Measurements from ENCODE around the gene TNPO3. TPM values are rescaled to one million over a fixed set of nuclear protein-coding genes. Genes with fewer than 3 reads are reported as not detected.

TNPO3 gene
- total RNA-seq, 1 experiment from 2014 or later, result 58.5 TPM

GRCh38 chr7:128911423-128912031 lies 143.4 kb downstream of the TNPO3 start (continued):
- TF ChIP-seq, protein P1, sequence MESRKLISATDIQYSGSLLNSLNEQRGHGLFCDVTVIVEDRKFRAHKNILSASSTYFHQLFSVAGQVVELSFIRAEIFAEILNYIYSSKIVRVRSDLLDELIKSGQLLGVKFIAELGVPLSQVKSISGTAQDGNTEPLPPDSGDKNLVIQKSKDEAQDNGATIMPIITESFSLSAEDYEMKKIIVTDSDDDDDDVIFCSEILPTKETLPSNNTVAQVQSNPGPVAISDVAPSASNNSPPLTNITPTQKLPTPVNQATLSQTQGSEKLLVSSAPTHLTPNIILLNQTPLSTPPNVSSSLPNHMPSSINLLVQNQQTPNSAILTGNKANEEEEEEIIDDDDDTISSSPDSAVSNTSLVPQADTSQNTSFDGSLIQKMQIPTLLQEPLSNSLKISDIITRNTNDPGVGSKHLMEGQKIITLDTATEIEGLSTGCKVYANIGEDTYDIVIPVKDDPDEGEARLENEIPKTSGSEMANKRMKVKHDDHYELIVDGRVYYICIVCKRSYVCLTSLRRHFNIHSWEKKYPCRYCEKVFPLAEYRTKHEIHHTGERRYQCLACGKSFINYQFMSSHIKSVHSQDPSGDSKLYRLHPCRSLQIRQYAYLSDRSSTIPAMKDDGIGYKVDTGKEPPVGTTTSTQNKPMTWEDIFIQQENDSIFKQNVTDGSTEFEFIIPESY (IDR thresholded peaks at IDR 0.05; ENCODE audit: extremely low read depth, insufficient replicate concordance, low read length), result no peak
- TF ChIP-seq EGR1 (IDR thresholded peaks at IDR 0.05; ENCODE audit: low read depth) (no peak), YY1 (IDR thresholded peaks at IDR 0.05; ENCODE audit: extremely low read depth, insufficient replicate concordance, low read depth, low read length) (no peak), CEBPB (IDR thresholded peaks at IDR 0.05; ENCODE audit: low read depth) (no peak), CBX3 (IDR thresholded peaks at IDR 0.05; ENCODE audit: low read depth) (no peak), POLR2AphosphoS5 (IDR thresholded peaks at IDR 0.05; ENCODE audit: low read depth, low read length) (no peak)

DNA sequence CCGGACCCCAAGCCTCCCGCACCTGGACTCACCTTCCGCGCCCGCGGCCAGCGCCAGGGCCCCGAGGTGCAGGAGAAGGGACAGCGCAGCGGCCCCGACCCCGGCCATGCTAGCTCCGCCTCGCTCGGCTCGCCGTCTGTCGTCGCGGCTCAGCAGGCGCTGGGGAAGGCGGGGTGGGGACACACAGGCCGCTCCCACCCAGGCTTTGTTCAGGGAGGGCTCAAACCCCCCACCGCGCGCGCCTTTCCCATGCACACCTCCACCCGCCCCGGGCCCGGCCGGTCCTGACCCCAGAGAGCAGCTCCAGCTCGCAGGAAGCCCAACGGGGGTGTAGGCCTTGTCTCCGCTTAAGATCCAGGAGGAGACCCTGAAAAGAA lies 144.4 kb downstream of the TNPO3 start, which contains the start of gene KCP:
Gene KCP, minus strand, starts transcription at position 141 of the 377 bp plus-strand sequence. Its CDS starts 33 bp downstream, at position 108.
- TF ChIP-seq, protein P2, sequence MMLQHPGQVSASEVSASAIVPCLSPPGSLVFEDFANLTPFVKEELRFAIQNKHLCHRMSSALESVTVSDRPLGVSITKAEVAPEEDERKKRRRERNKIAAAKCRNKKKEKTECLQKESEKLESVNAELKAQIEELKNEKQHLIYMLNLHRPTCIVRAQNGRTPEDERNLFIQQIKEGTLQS (IDR thresholded peaks at IDR 0.05), result no peak
- TF ChIP-seq FOSL1 (IDR thresholded peaks at IDR 0.05; ENCODE audit: low read depth) (no peak), EGR1 (IDR thresholded peaks at IDR 0.05; ENCODE audit: low read depth) (no peak), JUND (IDR thresholded peaks at IDR 0.05) (no peak), EZH2 (IDR thresholded peaks at IDR 0.05) (no peak), RAD21 (IDR thresholded peaks at IDR 0.05; ENCODE audit: low read depth) (no peak), REST (IDR thresholded peaks at IDR 0.05; ENCODE audit: low read depth) (no peak), EZH2phosphoT487 (IDR thresholded peaks at IDR 0.05; ENCODE audit: borderline replicate concordance) (no peak)
- TF ChIP-seq, protein P3, sequence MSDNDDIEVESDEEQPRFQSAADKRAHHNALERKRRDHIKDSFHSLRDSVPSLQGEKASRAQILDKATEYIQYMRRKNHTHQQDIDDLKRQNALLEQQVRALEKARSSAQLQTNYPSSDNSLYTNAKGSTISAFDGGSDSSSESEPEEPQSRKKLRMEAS (IDR thresholded peaks at IDR 0.05), result no peak
- TF ChIP-seq, protein P4, sequence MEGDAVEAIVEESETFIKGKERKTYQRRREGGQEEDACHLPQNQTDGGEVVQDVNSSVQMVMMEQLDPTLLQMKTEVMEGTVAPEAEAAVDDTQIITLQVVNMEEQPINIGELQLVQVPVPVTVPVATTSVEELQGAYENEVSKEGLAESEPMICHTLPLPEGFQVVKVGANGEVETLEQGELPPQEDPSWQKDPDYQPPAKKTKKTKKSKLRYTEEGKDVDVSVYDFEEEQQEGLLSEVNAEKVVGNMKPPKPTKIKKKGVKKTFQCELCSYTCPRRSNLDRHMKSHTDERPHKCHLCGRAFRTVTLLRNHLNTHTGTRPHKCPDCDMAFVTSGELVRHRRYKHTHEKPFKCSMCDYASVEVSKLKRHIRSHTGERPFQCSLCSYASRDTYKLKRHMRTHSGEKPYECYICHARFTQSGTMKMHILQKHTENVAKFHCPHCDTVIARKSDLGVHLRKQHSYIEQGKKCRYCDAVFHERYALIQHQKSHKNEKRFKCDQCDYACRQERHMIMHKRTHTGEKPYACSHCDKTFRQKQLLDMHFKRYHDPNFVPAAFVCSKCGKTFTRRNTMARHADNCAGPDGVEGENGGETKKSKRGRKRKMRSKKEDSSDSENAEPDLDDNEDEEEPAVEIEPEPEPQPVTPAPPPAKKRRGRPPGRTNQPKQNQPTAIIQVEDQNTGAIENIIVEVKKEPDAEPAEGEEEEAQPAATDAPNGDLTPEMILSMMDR (IDR thresholded peaks at IDR 0.05 in 2 of 3, conservative IDR thresholded peaks at IDR 0.05 in 1 of 3; ENCODE audit: borderline replicate concordance in 1 of 3, insufficient read depth in 1 of 3, low read depth in 2 of 3, low read length in 2 of 3), result no peak
- Histone ChIP-seq H3K79me2 (ENCODE audit: insufficient read depth, low read length) (no peaks in the 10 kb centered on the region), H3K4me1 (ENCODE audit: control insufficient read depth in 1 of 2, insufficient read depth in 2 of 2, low read length in 2 of 2) (peaks cover 0 to 5% of the 10 kb centered on the region in 2 experiments; a peak in 1 of 4 replicates), H2AFZ (ENCODE audit: low read depth, low read length, poor library complexity, severe bottlenecking) (no peak within 1 kb of the TSS), H3K4me3 (replicated peaks in 1 of 2; ENCODE audit: low read depth in 1 of 2, low read length in 2 of 2) (no peak within 1 kb of the TSS), H3K9me3 (ENCODE audit: control insufficient read depth in 1 of 2, insufficient read depth in 1 of 2, low read depth in 1 of 2, low read length in 2 of 2) (no peaks in the 10 kb centered on the region), H3K27me3 (ENCODE audit: insufficient read depth, low read length) (no peaks in the 10 kb centered on the region), H3K4me2 (ENCODE audit: low read length) (no peak within 1 kb of the TSS), H3K9ac (ENCODE audit: low read length) (no peak within 1 kb of the TSS), H3K27ac (ENCODE audit: low read depth, low read length) (no peak within 1 kb of the TSS), H3K36me3 (ENCODE audit: control insufficient read depth in 1 of 2, insufficient read depth in 2 of 2, low read length in 2 of 2) (no peaks in the 10 kb centered on the region), H3K9me2 (ENCODE audit: insufficient read depth) (no peaks in the 10 kb centered on the region), H4K20me1 (ENCODE audit: insufficient read depth) (no peaks in the 10 kb centered on the region)
- ATAC-seq, result no peak
- POLR2A ChIA-PET, result no interaction called here
- RAD21 ChIA-PET (ENCODE audit: low non-redundant PET in 1 of 2, low total read pairs in 2 of 2, uncharacterized antibody in 2 of 2, unreplicated experiment in 2 of 2), result no interaction called here
- DNase-seq (ENCODE audit: low read depth, low spot score), result no peak
- BruUV-seq (replicated peaks), result no TSS peak
- CTCF ChIA-PET, result no interaction called here
- intact Hi-C loops (cut with micrococcal nuclease), result no loop called here
